HG03066 (cell line): ENCODE data around the gene LBR.

Source experiments
- ATAC-seq: cut with Tn5 transposase; IDR thresholded peaks from one replicate; pipeline ENCODE4 v1.9.1; 2021; ENCODE audit warnings: low read depth; ENCODE audit not compliant: unreplicated experiment

The LBR gene

GRCh38 chr1:225464851-225465792 is 37.3 kb upstream of the LBR start:
- ATAC-seq: no peak

- no peak for ATAC-seq
Observed at GRCh38 chr1:225462714-225463574, 35.1 kb upstream of the LBR start.

GRCh38 chr1:225462429-225462713 is 34.5 kb upstream of the LBR start:
- ATAC-seq: no peak

DNA sequence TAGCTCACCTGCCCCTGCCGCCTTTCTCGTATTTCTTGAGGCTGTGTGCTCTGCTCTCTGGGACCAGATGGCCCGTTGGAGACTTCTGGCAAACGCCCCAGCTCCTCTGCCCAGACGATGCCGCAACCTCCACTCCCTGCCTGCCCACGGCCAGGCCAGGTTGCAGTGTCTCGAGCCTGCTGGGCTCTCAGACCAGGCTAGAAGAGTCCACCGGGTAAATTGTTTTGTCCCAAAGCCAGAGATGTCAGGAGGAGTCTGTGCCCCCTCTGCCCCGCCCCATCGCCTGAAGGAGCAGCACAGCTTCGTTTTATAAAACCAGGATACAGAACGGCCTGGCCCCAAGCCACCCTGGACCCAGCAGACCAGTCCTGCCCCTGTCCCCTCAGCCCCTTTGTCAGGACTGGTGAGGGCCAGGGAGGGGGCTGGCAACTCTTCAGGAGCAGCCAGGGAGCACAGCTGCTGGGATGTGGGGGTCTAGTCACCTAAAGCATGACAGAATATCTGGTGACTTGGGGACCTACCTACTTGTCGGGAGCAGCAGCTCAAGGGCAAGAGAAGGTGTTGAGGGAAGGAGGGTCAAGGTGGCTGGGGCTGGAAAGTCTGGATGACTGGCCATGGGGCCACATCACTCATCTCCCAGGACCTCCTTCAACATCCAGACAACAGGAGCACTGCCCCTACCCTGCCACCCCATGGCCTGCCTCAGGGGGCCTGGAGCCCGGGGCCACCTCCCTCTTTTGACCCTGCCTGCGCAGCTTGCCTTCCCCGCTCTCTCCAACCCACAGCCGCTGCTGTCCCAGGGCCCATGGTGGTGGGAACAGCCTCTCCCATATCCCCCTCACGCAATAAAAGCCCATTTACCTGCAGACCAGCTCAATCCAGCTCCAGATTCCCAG is 33.9 kb upstream of the LBR start:
- no peak for ATAC-seq

DNA sequence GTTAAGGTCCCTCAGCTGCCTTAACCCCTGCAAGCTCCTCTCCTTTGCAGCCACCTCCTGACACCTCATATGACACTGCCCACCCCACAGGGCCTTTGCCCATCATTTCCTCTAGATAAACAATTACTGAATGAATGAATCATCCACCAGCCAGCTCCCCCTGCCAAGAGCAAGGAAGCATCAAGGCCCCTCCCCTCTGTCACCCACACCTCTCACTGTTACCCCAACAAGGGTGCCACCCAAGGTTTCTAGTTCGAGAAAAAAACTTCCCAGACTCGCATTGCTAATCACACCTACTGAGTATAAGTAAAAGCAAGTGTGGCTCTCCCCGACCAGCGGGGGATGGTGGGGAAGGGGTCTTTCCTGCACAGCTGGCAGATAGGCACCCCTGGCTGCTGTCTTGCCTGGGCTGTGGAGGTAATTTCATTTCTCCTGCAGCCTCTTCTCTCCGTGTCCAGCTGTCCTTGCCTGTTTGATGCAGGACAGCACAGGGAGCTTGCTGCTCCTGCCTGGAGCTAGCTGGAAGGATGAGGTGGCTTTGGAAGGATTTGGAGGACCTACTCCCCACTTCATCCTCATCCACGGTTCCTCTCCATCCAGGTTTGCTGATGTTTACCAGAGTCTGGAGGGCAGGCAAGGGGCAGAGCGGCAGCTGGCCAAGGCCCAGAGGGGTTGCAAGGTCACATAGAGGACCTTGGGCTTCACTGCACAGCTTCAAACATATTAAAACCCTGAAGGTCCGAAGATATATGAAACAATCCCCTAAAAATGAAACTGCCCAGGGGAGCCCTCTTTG is 33.1 kb upstream of the LBR start:
- no peak for ATAC-seq

GRCh38 chr1:225460021-225460736 is 32.3 kb upstream of the LBR start:
- ATAC-seq: no peak

DNA sequence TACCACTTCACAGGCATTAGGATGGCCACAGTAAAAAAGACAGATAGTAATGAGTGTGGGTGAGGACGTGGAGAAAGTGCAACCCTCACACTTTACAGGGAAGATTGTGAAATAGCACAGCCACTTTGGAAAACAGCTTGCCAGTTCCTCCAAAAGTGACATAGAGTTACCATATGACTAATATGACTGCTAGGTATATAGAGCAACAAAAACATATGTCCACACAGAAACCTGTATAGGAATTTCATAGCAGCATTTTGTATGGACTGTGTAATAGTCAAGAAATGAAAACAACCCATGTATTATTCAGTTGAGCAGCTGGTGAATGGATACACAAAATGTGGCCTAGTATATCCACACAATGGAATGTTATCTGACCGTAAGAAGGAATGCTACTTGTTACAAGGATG is 30.4 kb upstream of the LBR start:
- no peak for ATAC-seq

DNA sequence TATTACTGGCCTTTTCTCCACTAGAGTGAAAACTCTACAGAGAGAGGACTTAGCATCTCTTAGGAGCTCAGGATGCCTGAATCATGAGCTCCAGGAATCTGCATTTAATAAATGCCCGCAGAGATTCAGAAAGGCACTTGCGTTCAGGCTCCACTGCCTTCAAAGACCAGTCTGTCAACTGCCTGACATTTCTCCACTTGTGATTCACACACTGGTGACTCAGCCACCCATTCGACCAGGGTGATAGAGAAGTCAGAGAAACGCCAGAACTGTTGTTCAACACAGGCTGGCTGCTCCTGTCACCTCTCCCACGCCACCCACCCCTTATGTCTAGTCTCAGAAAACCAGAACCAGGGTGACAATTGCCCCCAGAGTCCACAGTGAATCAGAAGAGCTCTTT is 26.9 kb upstream of the LBR start:
- ATAC-seq: peak; percentile 64

GRCh38 chr1:225453797-225454648 is 26.2 kb upstream of the LBR start:
- ATAC-seq: peak; percentile 15

DNA sequence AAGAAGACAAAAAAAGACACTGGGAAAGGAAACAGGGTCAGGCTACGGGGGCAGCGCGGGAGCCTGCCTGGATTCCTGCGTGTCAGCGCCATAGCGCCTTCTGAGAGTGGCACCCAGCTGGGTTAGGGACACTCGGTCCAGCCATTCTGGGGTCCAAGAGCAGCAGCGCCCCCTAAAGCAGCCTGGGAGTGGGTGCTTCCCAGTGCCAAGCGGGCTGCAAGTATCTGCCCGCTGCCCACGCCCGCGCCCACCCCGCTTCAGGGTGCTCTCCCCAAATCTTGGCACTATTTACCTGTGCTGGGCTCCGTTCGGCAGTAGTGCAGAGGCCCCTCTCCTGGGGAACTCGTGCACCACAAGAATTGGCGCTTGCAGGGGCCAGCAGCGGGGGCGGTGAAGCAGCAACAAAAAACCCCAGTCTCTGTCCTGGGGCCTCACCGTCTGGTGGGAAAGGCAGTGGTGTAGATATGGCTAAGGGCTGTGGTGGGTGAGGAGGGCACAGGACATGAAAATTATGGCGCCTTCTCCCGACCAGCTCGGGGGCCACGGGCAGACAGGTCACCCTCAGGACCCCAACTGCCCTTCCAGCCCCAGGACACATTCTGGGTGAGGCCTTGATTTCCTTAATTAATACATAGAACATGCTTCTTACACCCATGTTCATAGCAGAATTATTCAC is 24.1 kb upstream of the LBR start:
- ATAC-seq: no peak

GRCh38 chr1:225451340-225451739 is 23.5 kb upstream of the LBR start:
- no peak for ATAC-seq

DNA sequence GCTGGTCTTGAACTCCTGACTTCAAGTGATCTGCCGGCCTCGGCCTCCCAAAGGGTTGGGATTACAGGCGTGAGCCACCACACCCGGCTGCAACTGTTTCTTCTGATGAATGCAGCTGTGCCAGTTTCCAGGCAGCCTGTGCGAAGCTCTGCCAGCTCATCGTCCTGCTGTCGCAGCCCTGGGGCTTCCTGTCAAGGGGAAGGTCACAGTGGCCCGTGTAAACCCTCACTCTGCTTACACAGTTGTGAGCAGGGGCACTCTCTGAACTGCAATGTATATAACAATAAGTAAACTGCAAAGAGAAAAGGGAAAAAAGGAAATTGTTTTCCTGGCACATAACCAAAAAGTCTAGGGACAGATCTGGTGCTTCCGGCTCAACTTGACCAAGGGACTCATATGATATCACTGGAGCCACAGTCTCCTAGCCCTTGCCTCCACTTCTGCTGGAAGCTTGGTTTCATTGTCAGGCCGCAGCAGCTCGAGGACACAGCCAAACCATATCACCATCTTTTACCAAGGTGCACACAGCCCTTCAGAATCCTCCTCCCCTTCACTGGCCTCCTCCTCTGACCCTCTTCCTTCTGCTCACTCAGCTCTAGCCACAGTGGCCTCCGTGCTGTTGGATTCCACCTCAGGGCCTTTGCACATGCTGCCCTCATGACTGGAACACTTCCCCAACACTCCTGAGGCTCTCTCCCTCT is 22.8 kb upstream of the LBR start:
- ATAC-seq: no peak

GRCh38 chr1:225449774-225450173 is 21.9 kb upstream of the LBR start:
- no peak for ATAC-seq

DNA sequence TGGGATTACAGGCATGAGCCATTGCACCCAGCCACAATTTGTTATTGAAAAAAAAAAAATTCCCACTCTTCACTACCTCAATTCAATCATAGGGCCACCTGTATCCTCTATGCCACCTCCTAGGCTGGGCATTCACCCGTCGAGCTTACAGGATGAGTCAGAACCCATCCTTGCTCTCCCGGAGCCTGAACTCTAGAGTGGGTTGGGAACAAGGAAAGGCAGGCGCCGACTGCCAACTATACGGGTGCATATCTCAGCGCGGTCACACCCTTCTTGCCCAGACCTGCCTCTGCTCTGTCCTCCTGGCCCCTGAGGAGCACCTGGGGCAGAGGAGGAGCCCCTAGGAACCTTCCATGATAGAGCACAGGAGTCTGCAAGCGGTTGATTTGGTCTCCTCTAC is 21.4 kb upstream of the LBR start:
- ATAC-seq: no peak

DNA sequence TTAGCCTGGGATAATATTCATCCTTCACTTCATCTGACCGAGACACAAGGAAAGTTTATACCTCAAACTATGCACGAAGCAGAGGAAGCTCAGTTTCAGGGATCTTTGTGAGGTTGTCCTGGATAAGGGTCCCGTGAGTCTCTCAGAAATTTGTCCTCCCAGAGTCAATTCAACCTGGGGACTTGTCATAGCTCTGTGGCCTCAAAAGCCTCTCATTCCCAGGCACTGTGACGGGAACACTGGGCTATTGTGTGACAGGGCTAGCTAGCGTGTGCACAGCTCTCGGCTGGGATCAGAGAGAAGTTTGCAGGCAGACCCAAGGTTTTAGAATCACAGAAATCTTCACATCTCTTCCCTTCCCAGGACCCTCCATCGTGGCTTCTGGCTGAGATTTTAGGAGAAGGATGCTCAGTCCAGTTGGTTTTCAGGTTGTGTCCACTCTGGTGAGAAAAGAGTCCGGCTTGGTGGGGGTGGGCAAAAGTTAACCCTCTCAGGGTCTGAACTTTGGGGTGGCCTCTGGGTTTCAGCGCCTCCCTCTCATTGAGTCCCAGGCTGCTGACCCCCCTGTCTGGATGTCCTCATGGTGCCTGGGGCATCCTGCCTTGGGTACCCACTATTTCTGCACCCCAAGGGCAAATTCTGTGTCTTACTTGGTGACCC is 20.4 kb upstream of the LBR start:
- no peak for ATAC-seq

- no peak for ATAC-seq
Observed at GRCh38 chr1:225447650-225448089, 19.8 kb upstream of the LBR start.
